Lung (tissue), 12 donors: ENCODE measurements around the gene SLC44A5. TPM values are rescaled to one million over a fixed set of nuclear protein-coding genes. Genes with fewer than 3 reads are reported as not detected.

Source experiments
- ATAC-seq: fragments of 200-7000 bp; cut with Tn5 transposase; one replicate; pipeline ENCODE4 v1.9.1; 2020; ENCODE audit warnings: moderate number of reproducible peaks; ENCODE audit not compliant: insufficient read depth, low FRiP score
- DNase-seq, 3 donors: peaks; one replicate each; pipeline ENCODE4 v3.0.0-alpha.2; 2013 to 2017
- H3K27ac ChIP-seq, 2 donors: one replicate each; pipeline ENCODE4 v1.5.1; 2013; ENCODE audit warnings: mild to moderate bottlenecking in 2 of 2, moderate library complexity in 2 of 2, control low read depth in 1 of 2, inconsistent platforms in 1 of 2, low read depth in 1 of 2, low read length in 1 of 2
- H3K27me3 ChIP-seq, 3 donors: one replicate each; pipeline ENCODE4 v1.5.1; 2013; ENCODE audit warnings: low read length in 2 of 3; ENCODE audit not compliant: control insufficient read depth in 3 of 3, insufficient read depth in 3 of 3
- H3K36me3 ChIP-seq, 4 donors: one replicate each; pipeline ENCODE4 v1.5.1; 2013; ENCODE audit warnings: low read length in 4 of 4, mild to moderate bottlenecking in 1 of 4, moderate library complexity in 1 of 4; ENCODE audit not compliant: control insufficient read depth in 4 of 4, insufficient read depth in 4 of 4
- H3K4me1 ChIP-seq, 5 donors: one replicate each; pipeline ENCODE4 v1.5.1; 2013; ENCODE audit warnings: low read length in 5 of 5, mild to moderate bottlenecking in 2 of 5, moderate library complexity in 1 of 5; ENCODE audit not compliant: control insufficient read depth in 5 of 5, insufficient read depth in 5 of 5
- H3K4me3 ChIP-seq: one replicate; pipeline ENCODE4 v1.5.1; 2013; ENCODE audit warnings: mild to moderate bottlenecking, control low read depth, moderate library complexity
- H3K9ac ChIP-seq, 2 donors: one replicate each; pipeline ENCODE4 v1.5.1; 2013; ENCODE audit warnings: low read length in 2 of 2, control low read depth in 1 of 2; ENCODE audit not compliant: insufficient read depth in 1 of 2
- H3K9me3 ChIP-seq, 4 donors: one replicate each; pipeline ENCODE4 v1.5.1; 2013; ENCODE audit warnings: low read length in 3 of 4, mild to moderate bottlenecking in 1 of 4, moderate library complexity in 1 of 4; ENCODE audit not compliant: control insufficient read depth in 4 of 4, insufficient read depth in 3 of 4
- WGBS, 2 donors: extraction: QIAGEN DNeasy Blood & Tissue Kit; methylation state at CpG; one replicate each; pipeline ENCODE4 v1.1.7; 2013; 5-methylcytosine and 5-hydroxymethylcytosine counted together
- polyA plus RNA-seq, 2 donors: library from polyadenylated mRNA; stranded (reverse); fragments of 200-250 nt; gene quantifications; one replicate each; pipeline ENCODE4 v1.2.1, GENCODE V29; 2013
- total RNA-seq, 2 donors: library from RNA; depleted of rRNA in 1 of 2; stranded (reverse); fragments of >200 nt in 1 of 2; gene quantifications; one replicate each; pipeline ENCODE4 v1.2.1, GENCODE V29; 2014 to 2021
- TF ChIP-seq, protein P1 (sequence below): IDR thresholded peaks from 2 replicates; pipeline ENCODE4 v1.5.1; 2012; ENCODE audit warnings: mild to moderate bottlenecking; ENCODE audit errors: control extremely low read depth, extremely low read depth
- donor health status: control.
- donor health status: control.
- donor health status: Bipolar disorder and iron deficiency.
- donor health status: healthy.
- donor health status: DM: yes; HTN: yes; CAD: no.

Gene SLC44A5
- total and polyA plus RNA-seq, 4 donors, result 0.10 to 1.6 (median 0.43) TPM

DNA sequence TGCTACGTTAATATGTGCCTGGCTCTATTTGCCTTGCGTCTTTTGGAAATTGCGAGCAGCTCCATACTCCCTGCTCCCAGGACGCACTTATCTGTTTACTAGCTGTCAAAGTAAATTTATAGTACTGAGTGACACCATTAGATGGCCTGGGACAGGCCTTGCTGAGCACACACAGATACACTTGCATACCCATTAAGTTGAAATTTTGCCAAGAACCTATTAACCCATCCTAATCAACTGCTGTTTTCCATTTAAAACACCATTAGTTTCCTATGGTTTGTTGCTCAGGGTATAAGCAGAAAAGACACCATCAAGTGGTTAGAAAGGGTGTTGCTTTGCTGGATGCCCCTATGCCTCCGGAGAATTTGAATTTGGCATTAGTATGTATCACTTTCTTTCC lies 187.3 kb downstream of the SLC44A5 start:
- Histone ChIP-seq H3K36me3 (no peaks in the 10 kb centered on the region), H3K27me3 (no peaks in the 10 kb centered on the region), H3K4me1 (no peaks in the 10 kb centered on the region), H3K4me3 (no peak overlapping the region), H3K27ac (no peak overlapping the region), H3K9me3 (peaks cover 0 to 2% (median 0%) of the 10 kb centered on the region in 4 donors), H3K9ac (no peak overlapping the region)
- peak in 1 of 3 donors; percentile 3 for DNase-seq
- no peak for ATAC-seq
- WGBS, 2 donors, result 70 to 73% methylated on average over 5 of the region's 5 CpGs
- TF ChIP-seq, protein P1, sequence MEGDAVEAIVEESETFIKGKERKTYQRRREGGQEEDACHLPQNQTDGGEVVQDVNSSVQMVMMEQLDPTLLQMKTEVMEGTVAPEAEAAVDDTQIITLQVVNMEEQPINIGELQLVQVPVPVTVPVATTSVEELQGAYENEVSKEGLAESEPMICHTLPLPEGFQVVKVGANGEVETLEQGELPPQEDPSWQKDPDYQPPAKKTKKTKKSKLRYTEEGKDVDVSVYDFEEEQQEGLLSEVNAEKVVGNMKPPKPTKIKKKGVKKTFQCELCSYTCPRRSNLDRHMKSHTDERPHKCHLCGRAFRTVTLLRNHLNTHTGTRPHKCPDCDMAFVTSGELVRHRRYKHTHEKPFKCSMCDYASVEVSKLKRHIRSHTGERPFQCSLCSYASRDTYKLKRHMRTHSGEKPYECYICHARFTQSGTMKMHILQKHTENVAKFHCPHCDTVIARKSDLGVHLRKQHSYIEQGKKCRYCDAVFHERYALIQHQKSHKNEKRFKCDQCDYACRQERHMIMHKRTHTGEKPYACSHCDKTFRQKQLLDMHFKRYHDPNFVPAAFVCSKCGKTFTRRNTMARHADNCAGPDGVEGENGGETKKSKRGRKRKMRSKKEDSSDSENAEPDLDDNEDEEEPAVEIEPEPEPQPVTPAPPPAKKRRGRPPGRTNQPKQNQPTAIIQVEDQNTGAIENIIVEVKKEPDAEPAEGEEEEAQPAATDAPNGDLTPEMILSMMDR, result no peak

DNA sequence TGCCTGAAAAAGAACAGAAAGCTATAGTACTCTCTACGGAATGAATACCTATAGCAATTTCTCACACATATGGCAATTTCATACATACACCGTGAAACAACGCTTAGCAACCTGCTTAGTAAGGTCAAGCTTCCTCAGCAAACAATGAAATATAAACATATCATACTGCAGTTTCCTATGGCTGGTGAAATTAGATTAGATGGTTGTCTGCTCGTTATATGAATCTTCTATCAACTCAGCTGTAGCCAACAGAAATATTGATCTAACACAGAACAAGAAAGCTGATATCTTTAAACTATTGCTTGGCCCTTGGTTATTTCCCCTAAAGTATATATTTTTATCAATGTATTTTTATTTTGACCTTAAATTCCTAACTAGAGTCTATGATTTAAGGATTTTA lies 187.8 kb downstream of the SLC44A5 start:
- Histone ChIP-seq H3K27ac (no peak overlapping the region), H3K9me3 (peaks cover 0 to 2% (median 0%) of the 10 kb centered on the region in 4 donors), H3K27me3 (no peaks in the 10 kb centered on the region), H3K4me3 (no peak overlapping the region), H3K9ac (no peak overlapping the region), H3K4me1 (no peaks in the 10 kb centered on the region), H3K36me3 (no peaks in the 10 kb centered on the region)
- WGBS, 2 donors, result 52 to 59% methylated on average over 4 of the region's 4 CpGs
- TF ChIP-seq, protein P1, result no peak
- no peak for DNase-seq
- ATAC-seq, result no peak

DNA sequence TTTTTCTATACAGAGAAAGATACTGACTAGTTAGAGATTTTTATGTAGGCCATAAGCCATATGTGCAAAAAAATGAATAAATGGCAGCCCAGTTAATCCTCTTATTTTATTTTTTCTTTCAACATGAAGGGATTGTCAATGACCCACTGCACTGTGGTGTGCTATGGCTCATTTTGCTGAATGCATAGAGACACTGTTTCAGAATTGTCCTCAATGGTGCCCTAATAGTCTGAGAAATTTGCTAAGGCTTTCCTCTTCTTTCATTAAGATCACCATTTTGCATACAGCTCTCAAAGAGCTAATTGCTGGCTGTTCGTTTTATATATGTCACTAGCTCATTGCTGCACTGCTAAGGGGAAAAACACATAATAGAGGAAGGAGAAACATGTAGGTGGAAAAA lies 189.5 kb downstream of the SLC44A5 start:
- peaks cover 0 to 3% (median under 1%) of the 10 kb centered on the region in 4 donors for H3K9me3 ChIP-seq
- no peak for ATAC-seq

More for the DNA sequence above, 189.5 kb downstream of the SLC44A5 start:
- WGBS, 2 donors, result 75 to 81% methylated on average over 1 of the region's 1 CpG
- no peak for DNase-seq
- H3K27me3 ChIP-seq, result no peaks in the 10 kb centered on the region
- no peak overlapping the region for H3K4me3 ChIP-seq
- H3K9ac ChIP-seq, result no peak overlapping the region
- H3K27ac ChIP-seq, result no peak overlapping the region
- H3K4me1 ChIP-seq, result no peaks in the 10 kb centered on the region
- no peaks in the 10 kb centered on the region for H3K36me3 ChIP-seq
- TF ChIP-seq, protein P1, result no peak
